ENCODE results near the gene ALKBH3.

Gene ALKBH3

DNA sequence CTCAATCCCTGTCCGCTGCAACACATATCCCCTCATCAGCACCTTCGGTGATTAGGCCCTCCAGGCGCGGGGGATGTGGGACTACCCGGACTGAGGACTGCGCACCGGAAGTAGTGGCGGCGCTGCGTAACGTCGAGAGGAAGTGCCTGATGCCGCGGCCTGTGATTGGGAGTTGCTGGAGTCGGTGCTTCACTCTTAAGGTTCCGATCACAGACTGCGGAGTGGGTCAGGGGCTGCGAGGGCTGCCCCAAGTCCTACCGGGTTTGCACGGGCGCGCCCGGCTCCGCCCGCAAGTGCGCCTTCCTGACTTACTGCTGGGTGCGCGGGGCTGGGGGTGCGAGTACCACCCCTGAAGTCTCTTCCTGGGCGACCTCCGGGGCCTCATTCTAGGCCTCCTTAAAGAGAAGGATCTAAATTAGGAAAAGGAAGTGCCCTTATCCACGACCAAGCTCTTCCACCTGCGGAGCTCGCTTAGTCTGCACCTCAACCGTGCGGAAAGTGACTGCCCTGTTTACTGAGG is at the start of gene ALKBH3:
ALKBH3 (plus strand) TSS at position 192 of the 520 bp plus-strand sequence. CDS start 1,822 bp downstream, outside the sequence.
- Histone ChIP-seq H3K79me2 (ENCODE audit: control insufficient read depth, insufficient read depth, low read length, unreplicated experiment) (peaks cover 19% of the 10 kb centered on the region), H3K27ac (ENCODE audit: low read depth, low read length) (no peak within 1 kb of the TSS; the same call in 1 of the 2 replicates), H3K4me1 (ENCODE audit: control insufficient read depth, insufficient read depth, low read length, unreplicated experiment) (peaks cover 9% of the 10 kb centered on the region), H3K36me3 (ENCODE audit: insufficient read depth, low read length) (peaks cover 18% of the 10 kb centered on the region), H3K4me3 (ENCODE audit: low read depth, low read length) (peak within 1 kb of the TSS; percentile 96), H2AFZ (ENCODE audit: low read length, unreplicated experiment) (peak within 1 kb of the TSS; percentile 98), H3K27me3 (ENCODE audit: insufficient read depth, low read length) (peaks cover 3% of the 10 kb centered on the region; the same call in 1 of the 2 replicates)

GRCh38 chr11:43830928-43831440 is 49.6 kb upstream of the ALKBH3 start:
- H3K27ac ChIP-seq (ENCODE audit: low read depth, low read length) = peak overlapping the region; percentile 90
- H3K36me3 ChIP-seq (ENCODE audit: insufficient read depth, low read length) = no peaks in the 10 kb centered on the region
- peak overlapping the region; percentile 46; the same call in 1 of the 2 replicates for H3K4me3 ChIP-seq (ENCODE audit: low read depth, low read length)
- peaks cover 27% of the 10 kb centered on the region for H3K4me1 ChIP-seq (ENCODE audit: control insufficient read depth, insufficient read depth, low read length, unreplicated experiment)
- H3K79me2 ChIP-seq (ENCODE audit: control insufficient read depth, insufficient read depth, low read length, unreplicated experiment) = no peaks in the 10 kb centered on the region
- H3K27me3 ChIP-seq (ENCODE audit: insufficient read depth, low read length) = no peaks in the 10 kb centered on the region
- H2AFZ ChIP-seq (ENCODE audit: low read length, unreplicated experiment) = no peak overlapping the region

GRCh38 chr11:43832536-43832935 is 48.1 kb upstream of the ALKBH3 start:
- Histone ChIP-seq H3K79me2 (ENCODE audit: control insufficient read depth, insufficient read depth, low read length, unreplicated experiment) (no peaks in the 10 kb centered on the region), H3K4me3 (ENCODE audit: low read depth, low read length) (no peak overlapping the region), H3K4me1 (ENCODE audit: control insufficient read depth, insufficient read depth, low read length, unreplicated experiment) (peaks cover 27% of the 10 kb centered on the region), H2AFZ (ENCODE audit: low read length, unreplicated experiment) (no peak overlapping the region), H3K27ac (ENCODE audit: low read depth, low read length) (no peak overlapping the region), H3K36me3 (ENCODE audit: insufficient read depth, low read length) (no peaks in the 10 kb centered on the region), H3K27me3 (ENCODE audit: insufficient read depth, low read length) (no peaks in the 10 kb centered on the region)

DNA sequence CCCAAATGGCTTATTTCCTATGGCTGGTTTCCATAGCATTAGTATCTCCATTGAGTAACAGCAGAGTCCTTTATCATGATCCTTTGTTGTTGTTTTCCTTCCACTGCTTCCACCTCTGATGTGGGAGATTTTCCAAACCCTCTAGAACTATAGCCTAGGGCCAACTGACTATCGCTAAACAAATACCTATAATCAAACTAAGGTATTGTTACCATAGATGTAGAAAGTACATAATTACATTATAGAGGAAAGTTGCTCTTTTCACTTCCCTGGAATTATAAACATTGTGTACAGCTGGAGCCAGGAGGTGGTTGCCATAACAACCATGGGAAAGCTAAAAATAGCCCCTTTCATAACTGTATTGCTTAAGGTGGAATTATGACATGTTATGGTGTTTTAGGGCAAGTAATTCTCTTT is 47.0 kb upstream of the ALKBH3 start:
- Histone ChIP-seq H3K4me1 (ENCODE audit: control insufficient read depth, insufficient read depth, low read length, unreplicated experiment) (peaks cover 27% of the 10 kb centered on the region), H3K36me3 (ENCODE audit: insufficient read depth, low read length) (no peaks in the 10 kb centered on the region), H2AFZ (ENCODE audit: low read length, unreplicated experiment) (no peak overlapping the region), H3K27me3 (ENCODE audit: insufficient read depth, low read length) (no peaks in the 10 kb centered on the region), H3K79me2 (ENCODE audit: control insufficient read depth, insufficient read depth, low read length, unreplicated experiment) (no peaks in the 10 kb centered on the region), H3K27ac (ENCODE audit: low read depth, low read length) (peak overlapping the region; percentile 38; the same call in 1 of the 2 replicates), H3K4me3 (ENCODE audit: low read depth, low read length) (no peak overlapping the region)

DNA sequence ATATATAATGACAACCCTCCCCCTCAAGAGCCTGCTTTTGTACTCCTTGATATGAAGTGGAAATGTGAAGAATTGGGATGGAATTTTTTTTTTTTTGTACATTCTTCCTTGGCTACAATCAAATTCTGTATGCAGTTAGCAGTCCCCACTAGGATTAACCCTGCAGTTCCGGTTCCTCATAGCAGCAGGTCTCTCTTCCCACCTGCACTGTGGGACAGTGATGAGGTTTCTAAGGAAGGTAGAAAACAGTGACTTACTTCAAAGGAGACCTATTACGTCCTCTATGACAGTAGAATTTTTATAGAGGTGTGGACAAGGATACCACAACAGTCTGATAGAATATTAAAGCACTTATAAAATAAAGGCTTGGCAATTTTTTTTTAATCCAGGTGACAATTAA is 46.3 kb upstream of the ALKBH3 start:
- Histone ChIP-seq H3K4me1 (ENCODE audit: control insufficient read depth, insufficient read depth, low read length, unreplicated experiment) (peaks cover 27% of the 10 kb centered on the region), H3K27ac (ENCODE audit: low read depth, low read length) (no peak overlapping the region), H3K36me3 (ENCODE audit: insufficient read depth, low read length) (no peaks in the 10 kb centered on the region), H3K4me3 (ENCODE audit: low read depth, low read length) (no peak overlapping the region), H2AFZ (ENCODE audit: low read length, unreplicated experiment) (no peak overlapping the region), H3K27me3 (ENCODE audit: insufficient read depth, low read length) (no peaks in the 10 kb centered on the region), H3K79me2 (ENCODE audit: control insufficient read depth, insufficient read depth, low read length, unreplicated experiment) (no peaks in the 10 kb centered on the region)

- H3K36me3 ChIP-seq (ENCODE audit: insufficient read depth, low read length) = no peaks in the 10 kb centered on the region; the same call in 1 of the 2 replicates
- no peaks in the 10 kb centered on the region for H3K79me2 ChIP-seq (ENCODE audit: control insufficient read depth, insufficient read depth, low read length, unreplicated experiment)
- no peak overlapping the region for H3K4me3 ChIP-seq (ENCODE audit: low read depth, low read length)
Observed at GRCh38 chr11:43835104-43835503, 45.5 kb upstream of the ALKBH3 start.

DNA sequence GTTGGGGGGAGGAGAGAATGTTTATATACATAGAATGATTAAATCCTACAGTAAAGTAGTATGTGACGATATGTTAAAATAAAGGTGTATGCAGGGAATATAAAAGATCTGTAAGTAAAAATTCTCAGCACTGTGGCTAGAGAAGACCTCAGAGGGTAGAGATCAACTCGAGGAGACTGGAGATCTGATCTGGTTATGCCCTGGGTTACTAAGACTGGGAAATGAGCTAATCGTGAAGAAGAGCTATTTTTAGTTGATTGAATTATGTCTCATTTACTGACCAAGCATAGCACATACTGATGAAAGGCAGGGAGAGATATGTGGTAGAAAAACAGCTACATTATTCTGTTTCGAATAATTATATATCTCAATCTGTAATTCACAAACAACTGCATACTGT is 42.8 kb upstream of the ALKBH3 start:
- peaks cover 7% of the 10 kb centered on the region for H3K4me1 ChIP-seq (ENCODE audit: control insufficient read depth, insufficient read depth, low read length, unreplicated experiment)
- H3K4me3 ChIP-seq (ENCODE audit: low read depth, low read length) = no peak overlapping the region
- no peaks in the 10 kb centered on the region; the same call in 1 of the 2 replicates for H3K36me3 ChIP-seq (ENCODE audit: insufficient read depth, low read length)
- no peaks in the 10 kb centered on the region for H3K27me3 ChIP-seq (ENCODE audit: insufficient read depth, low read length)
- no peak overlapping the region for H2AFZ ChIP-seq (ENCODE audit: low read length, unreplicated experiment)
- no peak overlapping the region for H3K27ac ChIP-seq (ENCODE audit: low read depth, low read length)
- H3K79me2 ChIP-seq (ENCODE audit: control insufficient read depth, insufficient read depth, low read length, unreplicated experiment) = no peaks in the 10 kb centered on the region

More at GRCh38 chr11:43835104-43835503, 45.5 kb upstream of the ALKBH3 start:
- no peak overlapping the region for H3K27ac ChIP-seq (ENCODE audit: low read depth, low read length)
- no peak overlapping the region for H2AFZ ChIP-seq (ENCODE audit: low read length, unreplicated experiment)
- H3K4me1 ChIP-seq (ENCODE audit: control insufficient read depth, insufficient read depth, low read length, unreplicated experiment) = peaks cover 20% of the 10 kb centered on the region
- H3K27me3 ChIP-seq (ENCODE audit: insufficient read depth, low read length) = no peaks in the 10 kb centered on the region

GRCh38 chr11:43842021-43842420 is 38.6 kb upstream of the ALKBH3 start:
- Histone ChIP-seq H3K79me2 (ENCODE audit: control insufficient read depth, insufficient read depth, low read length, unreplicated experiment) (no peaks in the 10 kb centered on the region), H3K36me3 (ENCODE audit: insufficient read depth, low read length) (no peaks in the 10 kb centered on the region; the same call in 1 of the 2 replicates), H2AFZ (ENCODE audit: low read length, unreplicated experiment) (no peak overlapping the region)

GRCh38 chr11:43845816-43846215 is 34.8 kb upstream of the ALKBH3 start:
- no peaks in the 10 kb centered on the region for H3K79me2 ChIP-seq (ENCODE audit: control insufficient read depth, insufficient read depth, low read length, unreplicated experiment)
- H2AFZ ChIP-seq (ENCODE audit: low read length, unreplicated experiment) = no peak overlapping the region
- no peak overlapping the region for H3K4me3 ChIP-seq (ENCODE audit: low read depth, low read length)
- H3K27me3 ChIP-seq (ENCODE audit: insufficient read depth, low read length) = no peaks in the 10 kb centered on the region
- H3K36me3 ChIP-seq (ENCODE audit: insufficient read depth, low read length) = no peaks in the 10 kb centered on the region
- no peaks in the 10 kb centered on the region for H3K4me1 ChIP-seq (ENCODE audit: control insufficient read depth, insufficient read depth, low read length, unreplicated experiment)
- no peak overlapping the region for H3K27ac ChIP-seq (ENCODE audit: low read depth, low read length)

More at GRCh38 chr11:43842021-43842420, 38.6 kb upstream of the ALKBH3 start:
- Histone ChIP-seq H3K4me1 (ENCODE audit: control insufficient read depth, insufficient read depth, low read length, unreplicated experiment) (no peaks in the 10 kb centered on the region), H3K27me3 (ENCODE audit: insufficient read depth, low read length) (no peaks in the 10 kb centered on the region), H3K4me3 (ENCODE audit: low read depth, low read length) (no peak overlapping the region), H3K27ac (ENCODE audit: low read depth, low read length) (no peak overlapping the region)

DNA sequence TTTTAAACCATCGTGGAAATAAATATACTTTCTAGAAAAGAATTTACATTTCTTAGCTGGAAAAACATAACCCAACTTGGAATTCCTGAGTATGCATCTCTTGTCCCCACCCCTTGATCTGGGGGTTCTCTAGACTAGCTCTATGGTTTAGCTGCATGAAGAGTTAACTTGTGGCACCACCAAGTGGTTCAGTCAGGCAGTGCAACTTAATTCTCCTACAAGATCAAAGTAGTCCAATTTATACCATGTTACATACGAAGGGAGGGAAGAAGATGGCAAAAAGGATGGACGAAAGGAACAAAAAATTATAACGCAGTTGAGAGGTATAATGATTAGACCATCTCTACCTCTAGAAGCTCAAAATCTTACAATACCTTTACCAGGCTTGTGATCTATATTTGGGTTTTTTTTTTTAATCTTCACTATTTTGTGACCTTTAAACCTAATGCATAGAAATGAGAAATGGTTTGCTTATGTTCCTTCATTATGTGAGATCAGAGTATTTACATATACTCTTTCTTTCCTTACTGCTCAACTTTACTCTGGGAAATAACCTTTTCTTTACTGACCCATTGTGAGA is 28.5 kb upstream of the ALKBH3 start:
- H3K4me1 ChIP-seq (ENCODE audit: control insufficient read depth, insufficient read depth, low read length, unreplicated experiment) = no peaks in the 10 kb centered on the region
- H3K27ac ChIP-seq (ENCODE audit: low read depth, low read length) = no peak overlapping the region
- H2AFZ ChIP-seq (ENCODE audit: low read length, unreplicated experiment) = no peak overlapping the region
- no peak overlapping the region for H3K4me3 ChIP-seq (ENCODE audit: low read depth, low read length)
- H3K36me3 ChIP-seq (ENCODE audit: insufficient read depth, low read length) = peaks cover 4% of the 10 kb centered on the region; the same call in 1 of the 2 replicates
- no peaks in the 10 kb centered on the region for H3K79me2 ChIP-seq (ENCODE audit: control insufficient read depth, insufficient read depth, low read length, unreplicated experiment)
- no peaks in the 10 kb centered on the region for H3K27me3 ChIP-seq (ENCODE audit: insufficient read depth, low read length)

- no peak overlapping the region for H2AFZ ChIP-seq (ENCODE audit: low read length, unreplicated experiment)
- H3K36me3 ChIP-seq (ENCODE audit: insufficient read depth, low read length) = peaks cover 4% of the 10 kb centered on the region
- H3K4me1 ChIP-seq (ENCODE audit: control insufficient read depth, insufficient read depth, low read length, unreplicated experiment) = no peaks in the 10 kb centered on the region
- no peak overlapping the region for H3K27ac ChIP-seq (ENCODE audit: low read depth, low read length)
- H3K79me2 ChIP-seq (ENCODE audit: control insufficient read depth, insufficient read depth, low read length, unreplicated experiment) = no peaks in the 10 kb centered on the region
- no peak overlapping the region for H3K4me3 ChIP-seq (ENCODE audit: low read depth, low read length)
- H3K27me3 ChIP-seq (ENCODE audit: insufficient read depth, low read length) = no peaks in the 10 kb centered on the region
Observed at GRCh38 chr11:43853781-43854180, 26.9 kb upstream of the ALKBH3 start.
